ENCODE data around the gene CHST11. TPM values are rescaled to one million over a fixed set of nuclear protein-coding genes. Genes with fewer than 3 reads are reported as not detected.

Gene CHST11
- total RNA-seq, 1 donor from 2014 or later, result 44.9 TPM

DNA sequence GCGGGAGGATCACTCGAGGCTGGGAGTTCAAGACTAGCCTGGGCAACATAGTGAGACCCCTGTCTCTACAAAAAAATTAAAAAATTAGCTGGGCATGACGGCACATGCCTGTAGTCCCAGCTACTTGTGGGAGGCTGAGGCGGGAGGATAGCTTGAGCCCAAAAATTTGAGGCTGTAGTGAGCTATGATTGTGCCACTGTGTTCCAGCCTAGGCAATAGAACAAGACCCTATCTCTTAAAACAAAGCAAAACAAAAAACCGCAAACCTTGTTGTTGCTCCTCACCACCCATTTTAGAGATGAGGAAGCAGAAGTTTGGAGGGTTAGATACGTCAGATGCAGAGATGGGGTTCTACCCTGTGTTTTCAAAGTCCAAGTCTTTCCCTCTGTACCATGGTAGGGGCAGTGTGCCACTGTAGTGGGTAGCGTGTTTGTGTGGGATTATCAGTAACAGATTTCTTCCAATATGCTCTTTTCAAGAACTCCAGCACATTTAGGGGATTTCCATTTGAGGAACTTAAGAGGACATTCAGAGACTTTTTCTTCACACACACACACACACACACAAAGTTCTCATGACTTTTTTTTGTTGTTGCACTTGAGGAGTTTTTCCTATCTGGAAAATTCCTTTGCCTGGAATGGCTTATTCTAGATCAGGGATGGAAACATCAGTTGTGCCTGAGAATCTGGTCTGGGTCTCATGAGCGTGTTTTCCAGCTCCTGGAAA lies 186.5 kb downstream of the CHST11 start:
- Mint-ChIP-seq H3K36me3 (ENCODE audit: low read depth) (peaks cover 48% of the 10 kb centered on the region), H3K9me3 (peaks cover 14% of the 10 kb centered on the region), H3K27ac (peak overlapping the region; percentile 85), H3K4me1 (peaks cover 49% of the 10 kb centered on the region), H3K27me3 (no peaks in the 10 kb centered on the region), H3K4me3 (peak overlapping the region; percentile 45)
- intact Hi-C loops (cut with micrococcal nuclease), result loop anchor here (2.0 kb wide), 1 partner anchor 16 kb away; no protein-coding TSS in a partner anchor
- DNase-seq, result no peak

DNA sequence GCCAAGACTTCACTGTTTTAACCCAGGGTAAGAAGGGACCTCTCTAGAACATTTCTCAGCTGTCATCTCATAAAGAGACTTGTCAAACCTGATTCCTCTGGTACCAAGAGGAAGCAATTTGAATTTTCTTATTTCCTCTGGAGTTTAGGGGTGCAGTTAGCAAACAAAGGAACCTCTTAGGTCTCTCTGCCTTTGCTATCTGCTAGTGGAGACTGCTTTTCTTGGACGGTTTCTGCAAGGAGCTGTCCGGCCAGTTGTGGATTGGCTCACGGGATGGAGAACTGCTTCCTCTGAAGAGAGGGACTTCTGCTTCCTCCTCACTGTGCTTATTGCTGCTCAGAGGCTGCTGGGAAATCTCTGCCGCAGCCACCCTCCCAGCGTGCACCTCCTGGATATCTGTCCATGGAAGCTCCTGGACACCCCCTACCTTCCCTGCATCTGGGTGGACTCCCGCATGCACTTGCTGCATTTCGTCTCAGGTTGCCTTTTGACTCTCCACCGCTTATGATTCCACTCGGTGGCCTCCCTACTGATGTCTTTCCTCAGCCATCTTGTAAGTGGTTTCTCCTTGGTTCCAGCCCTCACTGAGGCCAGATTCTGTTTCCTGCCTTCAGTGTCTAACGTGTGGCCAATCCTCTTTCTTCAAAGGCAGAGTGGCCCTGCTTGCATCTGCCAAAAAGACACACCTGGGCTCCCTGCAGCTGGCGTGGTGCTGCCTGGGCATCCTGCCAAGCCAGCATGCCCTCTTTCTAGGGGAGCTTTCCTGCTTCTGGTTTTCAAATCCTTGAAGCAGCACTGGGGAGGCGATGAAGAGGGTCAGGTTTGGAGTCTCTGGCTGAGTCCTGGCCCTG lies 187.3 kb downstream of the CHST11 start:
- Mint-ChIP-seq H3K27me3 (no peaks in the 10 kb centered on the region), H3K27ac (peak overlapping the region; percentile 85), H3K9me3 (peaks cover 14% of the 10 kb centered on the region), H3K4me1 (peaks cover 44% of the 10 kb centered on the region), H3K36me3 (ENCODE audit: low read depth) (peaks cover 44% of the 10 kb centered on the region), H3K4me3 (peak overlapping the region; percentile 45)
- DNase-seq, result no peak
- intact Hi-C loops (cut with micrococcal nuclease), result loop anchor here (2.0 kb wide), 1 partner anchor 15 kb away; no protein-coding TSS in a partner anchor

DNA sequence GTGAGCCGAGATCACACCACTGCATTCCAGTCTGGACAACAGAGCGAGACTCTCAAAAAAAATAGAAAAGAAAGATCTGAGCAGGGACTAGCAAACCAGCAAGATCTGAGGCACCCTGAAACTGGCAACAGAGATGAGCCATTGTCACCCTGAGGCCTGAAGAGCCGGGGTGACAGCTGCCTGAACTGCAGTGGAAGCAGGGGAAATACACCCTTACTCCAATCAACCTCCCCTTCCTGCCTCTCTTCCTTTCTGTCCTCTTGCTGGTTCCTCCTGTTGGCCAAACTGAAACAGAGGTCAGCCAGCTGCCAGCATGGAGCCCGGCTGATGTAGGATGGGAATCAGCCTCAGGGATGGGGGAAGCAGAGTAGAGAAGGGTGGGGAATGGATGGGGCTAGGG lies 192.0 kb downstream of the CHST11 start:
- Mint-ChIP-seq H3K27ac (no peak overlapping the region), H3K27me3 (no peaks in the 10 kb centered on the region), H3K4me3 (no peak overlapping the region), H3K9me3 (peaks cover 6% of the 10 kb centered on the region), H3K36me3 (ENCODE audit: low read depth) (peaks cover 37% of the 10 kb centered on the region), H3K4me1 (peaks cover 50% of the 10 kb centered on the region)
- DNase-seq, result no peak
- intact Hi-C loops (cut with micrococcal nuclease), result no loop called here

DNA sequence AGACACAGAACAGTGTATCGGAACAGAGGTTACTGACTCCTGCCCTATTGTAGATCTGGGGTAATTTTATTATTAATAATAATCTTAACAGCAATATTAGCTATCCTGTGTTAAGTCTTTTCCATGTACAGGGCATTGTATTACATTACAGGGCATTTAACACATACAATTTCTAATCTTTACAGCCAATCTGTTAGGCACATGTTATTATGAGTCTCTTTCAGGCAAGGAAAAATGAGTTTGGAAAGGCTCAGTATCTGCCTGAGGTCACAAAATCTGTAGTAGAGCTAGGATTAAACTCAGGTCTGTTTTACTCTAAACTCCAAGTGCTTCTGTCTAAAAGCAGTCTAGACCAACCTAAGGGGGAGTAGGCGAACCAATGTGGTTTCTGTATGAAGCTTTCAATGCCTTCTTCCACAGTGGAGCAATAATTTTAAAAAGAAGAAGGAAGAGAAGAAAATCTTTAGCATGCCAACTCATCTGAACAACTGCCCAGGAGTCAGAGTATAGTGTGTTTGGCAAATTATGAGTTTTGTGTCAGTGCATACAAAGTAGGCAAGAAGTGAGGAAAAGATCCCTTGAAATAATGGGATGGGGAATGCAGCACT lies 192.6 kb downstream of the CHST11 start:
- H3K9me3 Mint-ChIP-seq, result peaks cover 6% of the 10 kb centered on the region
- DNase-seq, result no peak
- H3K27ac Mint-ChIP-seq, result no peak overlapping the region
- intact Hi-C loops (cut with micrococcal nuclease), result no loop called here
- no peak overlapping the region for H3K4me3 Mint-ChIP-seq
- H3K27me3 Mint-ChIP-seq, result no peaks in the 10 kb centered on the region
- H3K4me1 Mint-ChIP-seq, result peaks cover 48% of the 10 kb centered on the region
- peaks cover 34% of the 10 kb centered on the region for H3K36me3 Mint-ChIP-seq (ENCODE audit: low read depth)

DNA sequence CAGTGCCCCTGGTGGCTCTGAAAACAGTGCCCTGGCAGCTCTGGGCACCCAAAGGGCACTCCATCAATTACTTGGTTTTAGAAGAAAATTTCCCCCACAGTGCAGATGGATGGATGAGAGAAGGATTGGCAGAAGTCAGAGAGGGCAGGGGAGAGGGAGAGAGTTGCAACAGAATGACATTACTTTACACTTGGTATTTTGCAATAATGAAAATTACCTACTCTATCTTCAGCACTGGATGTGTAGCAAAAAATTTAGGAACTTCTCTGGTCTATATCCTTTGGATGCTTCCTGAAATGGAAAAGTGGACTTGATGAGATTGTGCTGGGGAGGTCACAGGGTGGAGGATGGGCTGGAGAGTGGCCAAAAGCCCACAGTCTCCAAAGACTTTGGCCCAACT lies 193.2 kb downstream of the CHST11 start:
- H3K4me3 Mint-ChIP-seq, result no peak overlapping the region
- peaks cover 6% of the 10 kb centered on the region for H3K9me3 Mint-ChIP-seq
- peaks cover 34% of the 10 kb centered on the region for H3K36me3 Mint-ChIP-seq (ENCODE audit: low read depth)
- H3K4me1 Mint-ChIP-seq, result peaks cover 47% of the 10 kb centered on the region
- H3K27ac Mint-ChIP-seq, result no peak overlapping the region
- no peak for DNase-seq
- intact Hi-C loops (cut with micrococcal nuclease), result no loop called here
- H3K27me3 Mint-ChIP-seq, result no peaks in the 10 kb centered on the region

DNA sequence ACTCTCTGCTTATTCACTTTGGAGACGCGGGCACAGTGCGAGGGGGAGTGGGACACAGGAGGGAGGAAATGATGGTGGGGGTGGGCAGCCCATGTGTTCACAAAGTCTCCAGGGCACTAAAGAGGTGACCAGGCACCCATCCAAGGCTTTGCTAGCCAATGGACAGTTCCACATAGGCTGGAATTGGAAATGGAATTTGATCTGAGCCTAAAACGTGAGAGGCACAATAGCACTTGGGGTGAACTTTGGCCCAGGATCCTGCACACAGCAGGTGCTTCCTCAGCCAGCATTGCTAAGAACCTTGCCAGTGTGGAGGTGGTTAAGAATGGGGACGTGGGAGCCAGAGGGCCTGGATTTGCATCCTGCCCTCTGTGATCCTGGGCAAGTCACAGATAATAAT lies 193.8 kb downstream of the CHST11 start:
- H3K27ac Mint-ChIP-seq, result no peak overlapping the region
- no peak for DNase-seq
- peaks cover 6% of the 10 kb centered on the region for H3K9me3 Mint-ChIP-seq
- H3K27me3 Mint-ChIP-seq, result no peaks in the 10 kb centered on the region
- peaks cover 47% of the 10 kb centered on the region for H3K4me1 Mint-ChIP-seq
- peaks cover 34% of the 10 kb centered on the region for H3K36me3 Mint-ChIP-seq (ENCODE audit: low read depth)
- H3K4me3 Mint-ChIP-seq, result no peak overlapping the region
- intact Hi-C loops (cut with micrococcal nuclease), result no loop called here

DNA sequence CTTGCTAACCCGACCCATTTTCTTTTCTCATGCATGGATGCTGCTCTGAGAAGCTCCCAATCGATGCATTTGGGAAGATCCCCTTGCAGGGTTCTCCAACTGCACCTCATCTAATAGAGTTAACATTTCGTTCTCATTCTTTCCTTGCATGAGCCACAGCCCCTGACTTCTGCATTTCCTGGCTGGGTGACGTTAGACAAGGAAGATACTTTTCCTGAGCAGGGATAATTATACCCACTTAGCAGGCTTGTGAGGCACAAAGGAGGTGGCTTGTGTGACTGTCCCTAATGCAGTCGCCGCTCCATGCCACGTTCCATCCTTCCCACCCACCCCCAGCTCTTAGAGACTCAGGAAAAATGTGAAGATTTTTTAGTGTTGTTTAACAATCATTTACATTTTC lies 195.1 kb downstream of the CHST11 start:
- H3K4me1 Mint-ChIP-seq, result peaks cover 45% of the 10 kb centered on the region
- H3K27me3 Mint-ChIP-seq, result no peaks in the 10 kb centered on the region
- peaks cover 25% of the 10 kb centered on the region for H3K36me3 Mint-ChIP-seq (ENCODE audit: low read depth)
- intact Hi-C loops (cut with micrococcal nuclease), result no loop called here
- H3K9me3 Mint-ChIP-seq, result no peaks in the 10 kb centered on the region
- no peak overlapping the region for H3K27ac Mint-ChIP-seq
- H3K4me3 Mint-ChIP-seq, result no peak overlapping the region
- DNase-seq, result no peak

DNA sequence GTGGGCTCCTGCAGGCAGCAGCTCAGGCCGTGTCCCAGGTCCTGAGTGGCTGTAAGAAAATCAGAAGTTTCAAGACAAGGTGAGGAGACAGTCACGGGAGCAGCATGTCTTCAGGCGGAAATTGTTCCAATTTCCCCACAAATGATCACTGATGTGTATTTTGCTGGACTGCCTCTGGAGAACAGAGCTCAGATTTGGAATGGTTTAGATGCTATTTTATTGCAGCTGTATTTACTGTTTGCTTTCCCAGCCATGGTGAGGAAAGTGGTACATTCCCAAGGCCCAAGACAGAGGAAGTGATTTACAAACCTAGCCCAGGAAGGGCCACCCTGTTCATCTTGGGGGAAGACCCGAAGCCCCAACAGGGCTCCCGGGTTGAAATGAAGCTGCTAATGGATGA lies 195.6 kb downstream of the CHST11 start:
- Mint-ChIP-seq H3K36me3 (ENCODE audit: low read depth) (peaks cover 24% of the 10 kb centered on the region), H3K4me1 (peaks cover 45% of the 10 kb centered on the region), H3K4me3 (no peak overlapping the region), H3K9me3 (no peaks in the 10 kb centered on the region), H3K27me3 (no peaks in the 10 kb centered on the region), H3K27ac (no peak overlapping the region)
- no peak for DNase-seq
- intact Hi-C loops (cut with micrococcal nuclease), result no loop called here

DNA sequence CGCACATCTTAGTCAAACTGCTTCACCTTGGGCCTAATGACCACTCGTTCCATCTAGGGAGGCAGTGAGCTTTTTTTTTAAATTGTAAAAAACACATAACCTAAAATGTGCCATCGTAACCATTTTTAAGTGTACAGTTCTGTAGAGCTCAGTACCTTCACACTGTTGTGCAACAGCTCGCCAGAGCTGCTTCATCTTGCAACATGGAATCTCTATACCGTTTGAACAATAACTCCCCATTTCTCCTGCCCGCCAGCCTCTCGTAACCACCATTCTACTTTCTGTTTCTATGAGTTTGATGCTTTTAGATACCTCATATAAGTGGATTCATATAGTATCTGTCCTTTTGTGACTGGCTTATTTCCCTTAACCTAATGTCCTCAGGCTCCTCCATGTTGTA lies 196.2 kb downstream of the CHST11 start:
- Mint-ChIP-seq H3K4me1 (peaks cover 42% of the 10 kb centered on the region), H3K9me3 (no peaks in the 10 kb centered on the region), H3K36me3 (ENCODE audit: low read depth) (peaks cover 20% of the 10 kb centered on the region), H3K27ac (no peak overlapping the region), H3K27me3 (no peaks in the 10 kb centered on the region), H3K4me3 (no peak overlapping the region)
- intact Hi-C loops (cut with micrococcal nuclease), result no loop called here
- no peak for DNase-seq

DNA sequence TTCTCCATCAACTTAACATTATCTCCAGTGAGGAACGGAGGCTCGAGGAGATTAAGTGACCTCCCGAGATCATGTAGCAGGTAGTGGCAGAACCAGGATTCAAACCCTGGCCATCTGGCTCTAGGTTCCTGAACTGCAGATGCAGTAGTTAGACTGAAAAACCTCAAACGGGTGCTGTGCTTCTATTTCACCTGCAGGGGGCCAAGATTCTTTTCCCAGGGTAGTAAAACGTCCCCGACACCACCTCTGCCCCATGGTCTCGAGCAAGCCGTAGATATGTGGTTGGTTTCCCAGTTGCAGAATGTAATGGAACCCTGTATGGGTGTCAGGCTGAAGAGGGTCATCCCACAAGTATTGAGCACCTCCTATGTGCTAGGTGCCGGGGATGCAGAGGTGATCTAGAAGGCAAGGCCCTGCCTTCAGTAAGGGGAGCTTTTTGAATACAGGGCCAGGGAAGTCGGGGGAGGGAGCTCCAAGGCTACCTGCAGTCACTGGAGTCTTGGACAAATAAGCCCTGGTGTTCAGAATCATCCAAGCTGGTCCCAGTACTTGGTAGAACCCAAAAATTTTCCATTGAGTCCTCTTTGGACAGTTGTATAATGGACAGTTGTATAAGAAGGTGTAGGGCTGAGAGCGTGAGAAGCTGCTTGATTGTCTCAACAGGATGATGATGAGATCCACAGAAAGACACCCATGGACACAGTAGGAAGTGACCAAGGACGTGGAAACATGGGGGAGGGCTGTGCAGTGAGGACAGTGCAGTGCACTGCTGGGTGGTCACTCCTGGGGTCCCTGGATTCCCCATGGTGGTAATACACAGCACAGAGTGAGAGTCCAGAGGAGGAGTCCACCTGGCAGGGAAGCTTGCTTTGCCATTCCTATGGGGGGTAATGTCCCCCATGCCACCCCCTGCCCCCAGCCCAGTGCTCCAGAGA lies 197.2 kb downstream of the CHST11 start:
- H3K4me1 Mint-ChIP-seq, result peaks cover 36% of the 10 kb centered on the region
- no peaks in the 10 kb centered on the region for H3K27me3 Mint-ChIP-seq
- peak; percentile 71 for DNase-seq
- H3K27ac Mint-ChIP-seq, result peak overlapping the region; percentile 73
- H3K36me3 Mint-ChIP-seq (ENCODE audit: low read depth), result peaks cover 16% of the 10 kb centered on the region
- no peaks in the 10 kb centered on the region for H3K9me3 Mint-ChIP-seq
- no peak overlapping the region for H3K4me3 Mint-ChIP-seq
- intact Hi-C loops (cut with micrococcal nuclease), result no loop called here

DNA sequence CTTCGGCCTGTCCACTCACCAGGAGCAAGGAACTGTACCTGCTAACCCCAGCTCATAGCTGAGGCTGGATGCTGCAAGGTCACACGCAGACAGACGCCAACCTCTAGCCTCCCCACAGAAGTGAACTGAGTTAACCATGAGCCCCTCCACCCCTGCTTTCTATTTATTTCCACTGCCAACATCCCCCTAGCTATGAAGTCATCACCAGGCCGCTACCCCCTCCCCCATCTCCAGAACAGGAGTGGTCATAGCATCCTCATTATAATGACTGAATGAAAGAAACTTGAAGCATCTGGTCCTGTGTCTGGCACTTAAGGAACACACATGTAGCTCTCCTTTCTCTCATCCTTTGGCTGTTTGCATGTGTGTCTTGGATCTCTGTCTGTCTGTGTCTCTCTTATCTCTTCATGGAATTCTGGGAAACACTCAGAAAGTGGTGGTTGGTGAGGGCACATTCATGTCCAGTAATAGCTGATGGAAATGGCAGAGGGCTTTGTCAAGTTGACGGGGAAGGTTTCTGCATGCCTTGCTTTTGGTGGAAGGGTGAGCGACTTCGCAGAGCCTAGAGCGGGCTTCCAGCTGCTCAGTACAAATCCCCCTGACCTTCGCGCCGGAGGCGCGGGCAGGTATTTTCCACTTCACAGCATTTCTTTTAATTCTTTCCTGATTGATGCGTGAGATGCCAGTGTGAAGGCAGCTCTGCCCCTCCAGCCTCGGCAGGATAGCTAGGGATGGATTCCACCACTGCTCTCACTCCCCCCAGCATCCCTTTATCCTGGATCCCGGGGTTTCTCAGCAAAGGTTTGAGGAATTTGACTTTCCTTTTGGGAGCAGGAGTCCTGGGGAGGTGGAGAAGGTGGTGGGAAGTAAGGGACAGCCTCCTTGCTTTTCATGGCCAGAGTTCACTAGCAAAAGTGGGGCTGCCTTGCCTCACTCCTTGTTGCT lies 198.2 kb downstream of the CHST11 start:
- Mint-ChIP-seq H3K9me3 (no peaks in the 10 kb centered on the region), H3K36me3 (ENCODE audit: low read depth) (peaks cover 16% of the 10 kb centered on the region), H3K4me1 (peaks cover 31% of the 10 kb centered on the region), H3K4me3 (no peak overlapping the region), H3K27me3 (no peaks in the 10 kb centered on the region), H3K27ac (no peak overlapping the region)
- intact Hi-C loops (cut with micrococcal nuclease), result no loop called here
- no peak for DNase-seq

DNA sequence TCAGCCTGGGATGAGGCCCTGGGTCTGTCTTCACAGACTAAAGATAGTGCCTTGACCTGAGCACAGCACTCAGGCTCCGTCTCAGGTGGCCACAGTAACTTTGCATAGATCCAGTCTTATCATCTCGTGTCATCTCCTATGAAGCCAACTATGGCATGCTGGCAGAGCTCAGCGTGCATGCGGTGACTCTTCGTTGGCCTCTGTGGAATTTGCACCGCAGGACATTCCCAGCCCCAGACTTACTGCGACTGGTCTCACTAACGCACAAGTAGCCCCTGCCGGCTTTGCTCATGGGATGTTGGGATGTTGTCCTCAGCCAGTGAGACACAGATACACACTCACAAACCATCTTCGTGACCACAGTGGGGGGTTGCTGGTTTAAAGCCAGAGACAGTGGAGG lies 199.6 kb downstream of the CHST11 start:
- intact Hi-C loops (cut with micrococcal nuclease), result no loop called here

More for the DNA sequence above, 199.6 kb downstream of the CHST11 start:
- peaks cover 32% of the 10 kb centered on the region for H3K4me1 Mint-ChIP-seq
- DNase-seq, result no peak
- no peaks in the 10 kb centered on the region for H3K27me3 Mint-ChIP-seq
- H3K9me3 Mint-ChIP-seq, result no peaks in the 10 kb centered on the region
- H3K36me3 Mint-ChIP-seq (ENCODE audit: low read depth), result peaks cover 22% of the 10 kb centered on the region
- peak overlapping the region; percentile 47 for H3K27ac Mint-ChIP-seq
- no peak overlapping the region for H3K4me3 Mint-ChIP-seq
